HG03025 (cell line): Measurements from ENCODE around the gene SLC2A6.

Experiments used
- ATAC-seq: cut with Tn5 transposase; IDR thresholded peaks from one replicate; pipeline ENCODE4 v1.9.1; 2021; ENCODE audit warnings: mild to moderate bottlenecking, moderate library complexity; ENCODE audit not compliant: unreplicated experiment, low FRiP score

The SLC2A6 gene

GRCh38 chr9:133516256-133516960 lies 37.5 kb upstream of the SLC2A6 start:
- ATAC-seq = no peak

- ATAC-seq = no peak
These were observed 36.8 kb upstream of the SLC2A6 start for GRCh38 chr9:133515615-133516255.

GRCh38 chr9:133515240-133515610 lies 36.3 kb upstream of the SLC2A6 start:
- ATAC-seq = no peak

GRCh38 chr9:133514460-133515239 lies 35.8 kb upstream of the SLC2A6 start:
- no peak for ATAC-seq

DNA sequence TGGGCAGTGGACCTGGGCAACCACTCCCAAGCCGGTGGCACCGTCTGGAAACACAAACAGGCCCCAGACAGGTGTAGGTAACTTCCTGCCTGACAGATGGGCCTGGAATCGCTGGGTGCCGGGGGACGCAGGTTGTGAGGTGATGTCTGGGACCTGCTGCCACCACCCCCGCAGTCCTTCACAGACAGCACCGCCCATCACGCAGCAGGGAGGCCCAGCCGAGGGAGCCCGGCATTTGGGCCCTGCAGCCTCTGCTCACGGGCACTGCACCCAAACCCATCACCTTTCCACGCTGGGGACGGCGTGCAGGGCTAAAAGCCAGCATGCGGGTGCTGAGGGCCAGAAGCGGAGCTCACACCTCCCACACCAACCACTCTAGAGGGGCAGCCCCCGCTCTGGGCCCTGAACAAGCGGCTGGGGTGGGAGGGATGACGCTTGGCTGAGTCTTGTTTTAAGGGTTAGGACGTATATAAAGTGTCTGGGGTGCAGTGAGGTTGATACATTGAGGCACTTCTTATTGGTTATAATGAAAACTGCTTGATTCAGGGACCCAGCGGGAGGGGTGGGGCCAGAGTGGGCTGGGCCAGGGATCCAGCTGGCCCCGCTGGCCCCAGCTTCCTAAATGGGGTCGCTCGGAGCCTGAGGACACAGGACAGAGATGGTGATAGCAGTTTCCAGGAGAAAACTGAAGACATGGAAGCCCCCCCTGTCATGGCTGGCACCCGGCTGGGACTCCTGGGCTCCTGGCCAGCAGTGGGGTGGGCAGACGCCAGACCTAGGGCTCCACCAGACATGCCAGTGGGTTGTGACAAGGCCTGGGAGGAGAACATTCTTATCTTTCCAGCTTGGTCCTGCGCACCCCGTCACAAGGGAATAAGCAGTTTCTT lies 34.6 kb upstream of the SLC2A6 start:
- no peak for ATAC-seq

DNA sequence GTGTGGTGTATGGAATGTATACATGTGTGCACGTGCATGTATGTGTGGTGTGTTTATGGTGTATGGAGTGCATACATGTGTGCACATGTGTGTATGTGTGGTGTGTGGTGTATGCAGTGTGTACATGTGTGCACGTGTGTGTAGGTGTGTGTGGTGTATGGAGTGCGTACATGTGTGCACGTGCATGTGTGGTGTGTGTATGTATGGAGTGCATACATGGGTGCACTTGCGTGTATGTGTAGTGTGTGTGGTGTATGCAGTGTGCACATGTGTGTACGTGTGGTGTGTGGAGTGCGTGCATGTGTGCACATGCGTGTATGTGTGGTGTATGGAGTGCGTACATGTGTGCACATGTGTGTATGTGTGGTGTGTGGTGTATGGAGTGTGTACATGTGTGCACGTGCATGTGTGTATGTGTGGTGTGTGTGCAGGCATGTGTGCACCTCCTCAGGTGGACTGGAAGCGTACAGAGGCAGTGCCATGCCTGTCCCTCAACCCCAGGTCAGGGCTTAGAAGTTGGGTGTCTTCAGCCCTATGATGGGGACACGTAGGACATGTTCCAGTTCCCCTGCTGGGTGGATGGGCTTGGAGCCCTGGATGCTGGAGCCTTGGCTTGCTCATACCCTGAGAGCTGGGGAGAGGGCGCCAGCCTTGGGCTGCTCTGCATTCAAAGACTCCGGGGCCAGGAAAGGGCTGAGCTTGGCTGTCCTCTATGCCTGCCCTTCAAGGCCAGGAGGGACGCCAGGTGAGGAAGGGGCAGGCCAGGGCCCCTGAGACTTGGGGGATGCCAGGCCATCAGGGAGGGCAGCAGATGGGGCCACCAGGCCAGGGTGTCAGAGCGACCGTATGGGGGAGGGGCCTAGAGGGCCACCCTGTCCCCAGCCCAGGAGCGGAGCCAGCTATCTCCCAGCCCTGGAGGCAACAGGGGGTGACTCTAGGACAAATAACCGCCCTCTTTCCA lies 33.6 kb upstream of the SLC2A6 start:
- ATAC-seq = no peak

GRCh38 chr9:133511607-133512006 lies 32.7 kb upstream of the SLC2A6 start:
- ATAC-seq = no peak

- ATAC-seq = no peak
These were observed 32.1 kb upstream of the SLC2A6 start for GRCh38 chr9:133510926-133511505.

DNA sequence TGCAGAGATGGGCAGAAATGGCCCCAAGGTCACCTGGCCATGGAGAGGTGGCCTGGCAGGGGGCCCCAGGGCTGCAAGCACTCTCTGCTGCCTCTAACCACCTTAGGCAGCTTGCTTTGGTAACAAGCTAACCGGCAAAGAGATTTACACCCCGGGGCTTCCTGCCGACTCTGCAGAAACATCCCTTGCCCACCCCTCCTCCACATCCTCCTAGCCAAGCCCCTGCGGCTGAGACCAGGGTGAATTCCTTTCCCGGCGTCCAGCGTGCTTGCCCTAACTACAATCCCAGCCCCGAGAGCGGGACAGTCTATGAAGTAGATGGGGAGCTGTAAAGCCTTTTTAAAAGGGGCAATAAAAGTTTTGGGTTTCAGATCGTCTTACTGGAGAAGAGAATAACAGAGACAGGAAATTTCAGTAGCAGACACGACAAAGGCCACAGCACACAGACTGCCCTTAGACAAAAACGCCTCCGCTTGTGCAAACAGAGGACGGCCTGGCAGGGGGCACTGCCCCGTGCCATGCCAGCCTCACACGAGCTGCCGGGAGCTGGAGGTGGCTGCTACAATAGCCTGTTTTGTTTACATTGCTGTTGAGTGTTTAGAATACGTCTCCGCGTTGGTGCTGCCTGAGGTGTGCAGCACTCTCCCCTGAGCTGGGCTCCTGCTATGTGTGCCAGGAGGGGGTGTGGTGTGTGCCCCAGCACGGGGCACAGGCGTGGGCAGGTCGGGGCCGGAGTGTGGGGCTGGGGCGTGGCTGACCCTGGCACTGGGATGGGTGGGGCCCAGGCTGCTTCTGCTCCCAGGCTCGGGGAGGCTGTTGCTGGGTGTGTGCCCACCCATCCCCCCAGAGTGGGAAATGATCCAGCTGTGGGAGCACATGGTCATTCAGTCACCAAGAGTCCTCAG lies 30.5 kb upstream of the SLC2A6 start:
- ATAC-seq = no peak

DNA sequence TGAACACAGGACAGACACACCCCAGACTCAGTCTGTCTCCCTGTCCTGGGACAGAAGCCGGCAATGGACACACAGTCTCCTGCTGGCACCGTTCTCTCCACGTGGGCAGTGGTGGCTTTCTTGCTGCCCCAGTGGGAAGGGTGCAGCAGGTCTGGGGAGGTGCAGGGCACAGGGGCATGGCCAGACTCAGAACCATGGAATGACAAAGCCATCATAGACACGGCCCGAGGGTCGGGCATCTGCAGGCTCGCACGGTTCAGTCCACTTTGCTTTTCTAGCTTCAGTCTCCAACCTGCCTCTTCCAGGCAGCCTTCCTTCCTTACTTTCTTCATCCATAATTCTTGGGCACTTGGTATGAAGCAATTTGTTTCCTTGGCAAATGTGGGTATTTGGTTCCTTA lies 29.1 kb upstream of the SLC2A6 start:
- ATAC-seq = no peak

GRCh38 chr9:133507246-133507965 lies 28.5 kb upstream of the SLC2A6 start:
- ATAC-seq = no peak

- no peak for ATAC-seq
These were observed 27.7 kb upstream of the SLC2A6 start for GRCh38 chr9:133506653-133507038.

DNA sequence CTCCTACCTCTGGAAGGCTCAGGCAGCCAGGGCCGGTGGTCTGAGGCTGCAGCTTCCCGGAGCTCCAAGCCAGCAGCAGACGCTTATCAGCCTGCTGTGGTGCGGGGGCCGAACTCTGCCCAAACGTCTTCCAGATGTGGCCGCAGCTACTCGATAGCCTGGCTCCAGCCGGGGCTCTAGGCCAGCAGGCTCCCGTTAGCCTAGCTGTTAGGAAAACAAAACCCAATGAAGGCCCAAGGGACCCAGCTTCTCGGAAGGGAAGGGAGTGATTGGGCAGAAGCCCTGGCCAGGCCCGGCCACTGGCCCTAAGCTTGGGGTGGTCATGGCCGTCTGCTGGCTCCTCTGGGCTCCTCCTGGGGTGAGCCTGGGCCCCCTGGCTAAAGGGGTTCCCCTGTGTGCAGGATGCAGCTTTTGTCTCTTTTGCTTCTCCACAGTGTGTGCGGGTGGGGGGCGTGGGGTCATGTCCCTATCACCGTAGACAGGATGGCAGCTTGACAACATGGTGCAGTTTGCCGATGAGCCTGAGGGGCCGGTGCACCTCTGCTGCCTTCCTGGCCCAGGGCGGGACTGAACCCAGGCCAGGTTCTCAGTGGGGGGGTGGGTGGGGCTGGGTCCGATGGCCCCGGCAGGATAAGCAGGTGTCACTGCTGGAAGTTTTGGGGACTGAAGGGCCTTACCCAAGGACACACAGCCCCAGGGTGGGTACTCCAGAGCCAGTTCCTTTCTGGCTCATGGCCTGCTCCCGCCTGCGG lies 27.2 kb upstream of the SLC2A6 start:
- ATAC-seq = no peak

DNA sequence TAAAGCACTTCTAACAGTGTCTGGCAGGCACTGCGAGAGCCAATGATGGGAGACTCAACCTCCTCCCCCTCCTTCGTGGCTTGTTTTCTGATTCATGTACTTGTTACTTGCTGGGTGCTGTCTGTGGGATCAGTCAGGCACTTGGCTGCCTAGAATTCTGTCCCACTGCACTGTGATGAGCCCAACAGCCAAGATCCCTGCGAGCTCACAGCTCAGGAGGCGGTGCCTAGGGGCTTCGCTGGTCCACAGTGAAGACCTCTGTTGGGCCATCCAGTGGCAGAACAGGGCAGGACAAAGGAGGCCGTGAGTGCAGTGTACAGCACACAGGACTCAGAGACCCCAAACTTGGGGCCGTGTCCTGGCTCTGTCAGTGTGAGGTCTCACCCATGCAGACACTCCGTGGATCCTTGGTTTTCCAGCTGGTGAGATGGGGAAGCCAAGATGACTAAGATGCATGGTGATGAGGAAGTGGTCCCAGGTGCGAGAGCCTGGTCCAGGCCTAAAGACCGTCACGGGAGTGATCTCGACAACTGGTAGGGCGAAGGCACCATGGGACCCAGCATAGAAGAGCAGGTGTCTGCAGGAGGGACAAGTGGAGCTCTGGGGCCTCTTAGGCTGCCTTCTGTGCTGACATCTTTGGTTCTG lies 26.4 kb upstream of the SLC2A6 start:
- ATAC-seq = no peak

- ATAC-seq = no peak
These were observed 23.2 kb upstream of the SLC2A6 start for GRCh38 chr9:133502112-133502511.

- ATAC-seq = no peak
These were observed 21.0 kb upstream of the SLC2A6 start for GRCh38 chr9:133499892-133500270.
